Activated CD4-positive, alpha-beta T cell treated with anti-CD3 and anti-CD28 coated beads for 48 hours (primary cell): ENCODE data around the gene RAD51B.

Source experiments
- DNase-seq: peaks from one replicate; pipeline ENCODE4 v3.0.0-alpha.2; 2020

Gene RAD51B

DNA sequence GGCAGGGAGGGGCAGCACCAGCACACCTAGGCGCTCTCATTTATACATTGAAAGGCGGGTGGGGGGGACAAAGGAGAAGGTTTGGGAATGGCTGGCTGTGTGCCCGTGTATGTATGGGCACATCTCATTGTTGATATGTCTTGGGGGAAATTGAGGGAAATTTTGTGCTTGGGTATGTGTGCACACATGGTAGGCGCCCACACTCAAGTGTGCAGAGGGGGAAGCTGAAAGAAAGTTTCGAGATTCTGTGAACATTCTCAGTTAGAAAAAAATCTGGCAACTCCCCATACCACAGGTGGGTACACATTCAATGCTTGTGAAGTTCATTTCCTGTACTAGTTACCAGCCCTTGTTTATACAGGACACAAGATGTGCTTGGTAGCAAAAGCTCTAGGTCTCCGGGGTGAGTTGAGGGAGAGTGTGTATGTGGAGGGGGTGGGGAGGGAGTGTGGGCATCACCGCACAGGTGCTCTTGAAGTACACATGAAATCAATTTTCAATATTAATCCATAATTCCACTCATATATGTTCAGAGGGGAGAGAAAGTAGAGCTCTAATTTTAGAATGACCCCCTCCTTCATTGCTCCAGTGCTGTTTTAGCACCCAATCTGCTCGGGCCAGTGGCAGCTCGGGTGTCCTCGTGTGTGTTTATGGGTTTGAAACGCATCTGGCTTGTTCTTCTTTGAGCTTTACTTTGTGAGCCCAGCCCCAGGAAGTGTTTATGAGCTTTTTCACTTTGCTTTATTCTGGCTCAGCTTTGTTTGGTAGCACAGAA, 687.3 kb downstream of the RAD51B start:
- DNase-seq: no peak

DNA sequence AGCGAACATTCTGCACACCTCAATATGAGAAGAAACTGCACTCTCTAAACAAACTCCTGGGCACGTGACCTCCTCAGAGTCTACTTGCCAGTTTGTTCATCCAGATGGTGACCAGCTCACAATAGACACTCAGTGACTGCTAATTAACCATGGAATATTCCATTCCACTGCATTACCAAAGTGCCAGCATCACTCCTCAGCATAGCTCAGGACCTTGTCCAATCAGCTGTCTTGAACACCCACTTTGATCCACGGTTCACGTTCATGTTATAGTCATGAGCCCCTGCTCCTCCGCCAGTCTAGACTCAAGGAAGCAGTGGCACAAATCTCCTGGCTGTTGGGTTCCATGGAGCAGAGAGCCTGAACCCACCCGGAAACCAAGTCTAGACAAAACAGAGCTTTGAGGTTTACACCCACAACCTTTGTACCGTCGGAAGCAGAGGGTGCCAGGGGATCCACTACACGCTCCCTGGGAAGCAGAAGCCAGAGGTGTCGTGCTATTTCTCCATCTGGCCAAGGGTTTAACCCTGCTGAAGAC, 688.0 kb downstream of the RAD51B start:
- no peak for DNase-seq

DNA sequence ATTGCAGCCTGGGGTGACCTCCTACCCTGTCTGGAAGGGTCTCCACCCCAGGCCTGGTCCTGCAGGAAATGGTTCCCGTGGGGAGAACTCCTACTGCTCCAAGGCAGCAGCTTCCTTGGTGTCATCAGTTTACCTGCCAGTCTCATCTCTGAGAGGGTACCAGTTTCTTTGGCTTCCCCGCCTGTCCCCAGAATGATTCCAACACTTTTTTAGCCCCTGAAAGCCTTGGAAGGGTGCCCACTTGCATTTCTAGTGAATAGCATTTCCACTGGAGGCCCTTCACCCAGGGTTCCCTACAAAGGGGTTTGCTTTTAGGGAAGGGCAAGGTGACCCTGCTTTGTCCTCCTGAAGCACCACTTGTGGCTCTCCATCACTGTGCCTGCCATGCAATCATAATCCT, 689.0 kb downstream of the RAD51B start:
- no peak for DNase-seq

DNA sequence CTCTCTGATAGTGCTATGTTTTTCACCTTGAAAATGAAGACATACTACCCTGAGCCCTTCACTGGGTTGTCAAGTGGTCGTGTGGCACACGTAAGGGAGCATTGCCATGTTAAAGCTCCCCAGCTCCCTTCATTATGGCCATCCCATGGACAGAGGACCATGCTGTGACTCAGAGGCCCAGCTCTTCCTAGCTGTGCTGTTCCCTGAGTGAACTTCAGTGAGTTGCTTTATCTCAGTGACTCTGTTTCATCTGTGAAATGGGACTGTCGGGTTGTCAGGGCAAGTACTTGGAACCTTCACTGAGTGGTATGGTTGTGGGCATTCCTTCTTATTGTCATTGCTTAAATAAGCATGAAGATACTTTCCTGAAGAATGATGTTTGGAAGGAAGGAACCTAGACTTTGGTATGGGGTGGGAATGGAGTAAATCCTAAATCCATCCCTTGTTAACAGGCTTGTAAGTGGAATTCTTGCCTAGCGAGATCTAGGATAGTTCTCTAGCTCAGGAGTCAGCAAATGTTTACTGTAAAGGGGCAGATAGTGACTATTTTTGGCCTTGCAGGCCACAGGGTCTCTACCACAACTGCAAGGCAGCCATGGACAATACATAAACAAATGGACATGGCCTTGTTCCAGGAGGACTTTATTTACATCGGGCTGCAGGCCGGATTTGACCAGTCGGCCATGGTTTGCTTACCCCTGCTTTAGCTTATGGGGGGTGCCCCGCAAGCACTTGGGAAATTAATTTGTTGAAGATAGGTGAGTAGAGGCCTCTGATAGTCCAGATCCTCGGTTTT, 689.8 kb downstream of the RAD51B start:
- no peak for DNase-seq

DNA sequence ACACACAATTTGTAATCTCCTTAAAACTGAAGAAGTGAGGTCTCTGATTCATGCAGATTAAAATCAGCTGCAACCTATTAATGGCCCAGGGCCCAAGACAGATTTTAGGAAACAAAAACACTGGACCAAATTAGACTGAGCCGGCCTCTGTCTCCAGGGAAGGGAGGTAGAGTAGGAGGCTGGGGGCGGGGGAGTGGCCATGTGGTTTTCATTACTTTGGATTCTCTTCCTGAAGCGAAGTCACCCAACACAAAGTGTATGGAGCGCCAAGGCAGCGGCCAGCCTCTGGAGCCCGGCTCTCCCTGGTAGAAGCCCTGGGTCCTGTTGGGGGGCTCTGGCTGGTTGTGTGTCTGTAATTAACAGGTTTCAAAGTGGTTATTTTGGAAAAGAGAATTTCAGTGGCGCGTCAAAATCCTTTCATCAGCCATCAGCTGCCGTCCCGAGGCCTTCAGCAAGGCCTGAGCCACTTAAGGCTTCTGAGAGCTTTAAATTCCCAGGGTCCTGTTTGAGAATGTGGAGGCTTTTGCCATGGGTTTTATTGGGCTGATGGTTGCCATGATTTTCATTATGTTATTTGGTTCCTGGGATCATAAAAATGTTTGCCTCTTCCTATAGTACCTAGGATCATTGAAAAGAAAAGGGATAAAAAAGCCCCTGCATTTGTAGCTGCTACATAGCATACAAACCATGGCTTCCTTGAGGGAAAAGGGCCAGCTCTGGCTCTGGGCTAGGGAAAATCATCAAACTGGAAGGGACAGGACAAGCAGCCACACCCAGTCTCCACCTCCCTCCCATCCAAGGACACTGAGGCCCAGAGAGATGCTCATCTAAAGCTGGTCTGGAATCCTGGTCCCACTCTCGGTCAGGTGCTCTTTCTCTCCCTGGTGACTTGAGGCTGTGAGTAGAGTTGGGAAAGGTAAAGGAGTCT, 690.9 kb downstream of the RAD51B start:
- DNase-seq: no peak

DNA sequence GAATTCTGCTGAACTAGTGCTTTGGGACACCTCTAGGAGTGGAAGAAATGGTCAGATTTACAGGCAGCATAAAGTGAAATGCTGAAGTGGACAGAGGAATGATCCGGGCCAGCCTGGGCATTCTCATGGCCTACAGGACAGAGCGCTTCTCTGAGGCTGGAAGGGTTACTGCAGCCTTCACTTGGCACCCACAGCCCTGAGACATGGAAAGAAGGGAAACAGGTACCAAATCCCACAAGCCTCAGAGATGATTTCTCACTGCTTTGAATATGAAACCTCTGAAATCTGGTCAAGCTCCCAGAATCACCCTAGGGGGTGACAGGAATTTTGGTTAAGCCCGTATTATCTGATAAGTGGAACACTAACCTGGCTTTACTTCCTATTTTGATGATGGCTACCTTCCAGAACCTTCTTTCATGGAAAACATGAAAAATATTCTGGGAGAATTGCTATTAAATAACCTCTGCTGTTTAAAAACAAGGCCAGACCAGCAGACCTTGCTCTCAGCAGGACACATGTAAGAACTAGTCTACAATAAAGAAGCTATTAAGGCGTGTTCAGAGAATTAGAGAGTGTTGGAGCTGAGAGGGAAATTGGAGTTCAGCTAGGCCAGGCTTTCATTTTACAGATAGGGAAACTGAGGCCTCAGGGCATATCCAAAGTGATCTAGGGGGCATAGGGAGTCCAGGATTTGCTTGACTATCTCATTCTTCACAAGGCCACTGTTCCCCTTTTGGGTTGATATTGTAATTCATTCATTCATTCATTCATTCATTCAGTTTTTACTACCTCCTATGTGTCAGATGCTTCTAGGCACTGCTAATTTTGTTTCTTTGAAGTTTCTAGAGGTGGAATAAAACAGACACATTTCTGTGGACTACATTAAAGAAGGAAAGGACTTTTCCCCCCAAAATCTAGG, 691.8 kb downstream of the RAD51B start:
- no peak for DNase-seq

DNA sequence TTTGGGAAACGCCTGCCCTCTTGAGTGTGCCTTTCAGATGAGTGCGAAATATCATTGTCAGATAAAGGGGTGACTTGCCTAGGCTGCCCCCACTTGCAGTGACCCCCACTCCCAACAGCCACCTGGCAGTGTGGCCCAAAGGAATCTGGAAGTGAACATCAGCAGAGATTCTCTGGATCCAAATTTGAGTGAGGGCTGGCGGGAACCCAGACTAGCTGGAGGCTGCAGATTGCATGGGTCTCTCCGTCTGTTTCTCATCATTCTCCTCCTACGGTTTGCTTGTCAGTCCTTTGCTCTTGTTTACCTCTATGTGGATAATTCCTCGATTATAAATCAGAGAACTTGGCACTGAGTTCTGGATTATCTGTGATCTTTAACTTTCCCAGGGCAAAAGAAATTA, 692.5 kb downstream of the RAD51B start:
- DNase-seq: no peak

DNA sequence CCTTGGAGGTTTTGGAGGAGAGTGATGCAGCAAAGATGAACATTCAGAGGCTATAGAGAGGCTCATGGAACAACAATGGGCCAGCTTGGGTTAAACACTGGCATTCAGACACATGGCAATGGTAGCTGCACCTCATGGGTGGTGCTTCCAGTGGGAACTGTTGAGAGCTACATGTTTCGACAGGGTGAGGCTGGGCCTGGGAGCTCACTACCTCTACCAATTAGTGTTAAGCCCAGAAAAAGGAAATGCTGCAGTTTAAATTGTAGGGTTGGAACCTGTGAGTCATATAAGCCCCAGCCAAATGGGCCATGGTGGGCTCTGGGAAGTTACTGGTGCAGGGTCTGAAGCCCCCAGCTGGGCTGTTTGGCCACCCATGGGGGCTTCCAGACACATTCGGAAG, 693.6 kb downstream of the RAD51B start:
- no peak for DNase-seq

DNA sequence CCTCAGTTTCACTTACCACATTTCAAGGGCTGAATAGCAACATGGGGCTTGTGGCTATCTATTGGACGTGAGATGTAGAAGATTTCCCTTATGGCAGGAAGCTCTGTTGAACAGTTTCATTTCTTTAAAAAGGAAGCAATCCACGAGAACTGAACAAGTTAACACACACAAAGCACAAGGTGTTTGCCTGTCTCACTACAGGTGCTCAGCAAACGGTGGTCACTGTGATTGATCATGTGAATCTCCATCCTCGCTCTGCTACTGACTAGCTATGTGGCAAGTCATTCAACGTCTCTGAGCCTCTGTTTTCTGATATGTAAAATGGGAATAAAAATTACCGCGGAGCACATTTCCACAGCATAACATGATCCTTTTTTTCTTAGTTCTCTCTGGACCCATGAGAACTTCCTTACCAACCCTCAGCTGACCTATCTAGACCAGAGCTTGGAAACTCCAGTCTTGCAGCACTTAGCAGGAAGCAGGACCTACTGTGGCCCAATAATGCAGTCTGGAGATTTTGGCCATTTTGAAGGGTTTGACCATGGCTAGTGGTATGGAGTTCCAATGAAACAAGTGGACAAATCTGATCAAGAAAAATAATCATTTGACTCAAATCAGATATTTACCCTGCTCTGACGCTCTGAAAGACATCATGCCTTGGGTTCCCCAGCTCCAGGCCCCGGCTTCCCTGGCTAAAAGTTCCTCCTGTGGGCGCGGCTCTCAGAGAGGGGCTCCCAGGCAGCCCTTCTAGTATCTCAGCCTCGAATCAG, 694.4 kb downstream of the RAD51B start:
- DNase-seq: no peak

DNA sequence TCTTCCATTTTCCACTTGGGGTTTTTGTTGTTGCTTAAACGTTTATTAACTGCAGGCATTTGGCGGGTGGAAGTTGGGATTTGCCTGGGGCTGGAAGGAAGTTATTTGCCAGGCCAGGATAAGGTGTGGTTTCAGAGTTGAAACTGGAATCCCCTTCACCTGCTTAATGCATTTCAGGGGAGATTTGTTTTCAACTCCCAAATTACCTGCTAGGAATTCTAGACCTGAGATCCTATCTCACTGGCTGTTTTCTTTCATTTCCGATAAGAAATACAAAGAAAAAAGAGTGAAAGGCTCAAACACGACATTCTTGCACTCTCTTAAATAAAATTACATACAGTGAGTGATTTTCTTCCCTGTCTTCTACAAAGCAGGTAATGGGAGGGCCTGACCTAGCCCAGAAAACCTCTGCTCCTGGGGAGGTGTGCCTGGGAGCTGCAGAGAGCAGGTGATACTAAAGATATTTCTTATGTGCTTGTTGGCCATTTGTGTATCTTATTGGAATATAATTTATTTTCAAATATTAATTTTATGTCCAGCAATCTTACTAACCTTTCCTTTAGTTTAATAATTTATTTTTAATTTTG, 695.1 kb downstream of the RAD51B start:
- no peak for DNase-seq

DNA sequence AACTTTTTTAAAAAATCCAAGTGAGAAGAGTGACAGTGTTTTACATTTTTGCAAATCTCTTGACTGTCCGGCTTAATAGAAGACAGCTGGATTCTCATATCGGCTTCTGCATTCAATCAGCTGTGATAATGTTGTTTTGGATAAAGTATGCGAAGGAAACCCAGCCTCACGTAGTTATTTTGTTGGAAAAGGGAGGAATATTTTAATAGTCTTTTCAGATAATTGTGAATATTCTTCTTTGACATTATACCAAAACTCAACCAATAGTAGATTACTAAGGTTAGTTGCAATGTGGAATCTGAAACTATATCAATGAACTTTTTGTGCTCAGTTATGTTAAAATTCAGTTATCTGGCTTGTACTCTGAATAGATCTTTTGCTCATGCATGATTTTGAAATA, 696.8 kb downstream of the RAD51B start:
- DNase-seq: no peak

DNA sequence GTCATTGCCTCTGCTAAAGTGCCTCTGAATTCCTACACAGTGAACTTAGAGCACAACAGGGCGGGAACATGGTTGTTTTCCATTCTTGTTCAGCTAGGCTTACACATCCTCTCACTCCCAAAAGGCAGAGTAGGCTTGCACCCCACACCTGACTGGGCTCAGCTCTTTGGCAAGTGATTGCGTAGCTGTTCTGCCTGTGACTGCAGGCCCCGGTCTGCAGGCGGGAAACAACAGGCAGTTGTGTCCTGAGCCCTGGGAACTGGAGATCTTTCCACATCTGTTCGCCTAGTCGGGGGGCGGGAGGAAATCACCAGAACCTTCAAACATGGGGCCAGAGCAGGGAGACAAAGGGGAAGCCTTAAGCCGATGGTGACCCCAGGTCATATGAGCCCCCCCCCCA, 698.6 kb downstream of the RAD51B start:
- no peak for DNase-seq

DNA sequence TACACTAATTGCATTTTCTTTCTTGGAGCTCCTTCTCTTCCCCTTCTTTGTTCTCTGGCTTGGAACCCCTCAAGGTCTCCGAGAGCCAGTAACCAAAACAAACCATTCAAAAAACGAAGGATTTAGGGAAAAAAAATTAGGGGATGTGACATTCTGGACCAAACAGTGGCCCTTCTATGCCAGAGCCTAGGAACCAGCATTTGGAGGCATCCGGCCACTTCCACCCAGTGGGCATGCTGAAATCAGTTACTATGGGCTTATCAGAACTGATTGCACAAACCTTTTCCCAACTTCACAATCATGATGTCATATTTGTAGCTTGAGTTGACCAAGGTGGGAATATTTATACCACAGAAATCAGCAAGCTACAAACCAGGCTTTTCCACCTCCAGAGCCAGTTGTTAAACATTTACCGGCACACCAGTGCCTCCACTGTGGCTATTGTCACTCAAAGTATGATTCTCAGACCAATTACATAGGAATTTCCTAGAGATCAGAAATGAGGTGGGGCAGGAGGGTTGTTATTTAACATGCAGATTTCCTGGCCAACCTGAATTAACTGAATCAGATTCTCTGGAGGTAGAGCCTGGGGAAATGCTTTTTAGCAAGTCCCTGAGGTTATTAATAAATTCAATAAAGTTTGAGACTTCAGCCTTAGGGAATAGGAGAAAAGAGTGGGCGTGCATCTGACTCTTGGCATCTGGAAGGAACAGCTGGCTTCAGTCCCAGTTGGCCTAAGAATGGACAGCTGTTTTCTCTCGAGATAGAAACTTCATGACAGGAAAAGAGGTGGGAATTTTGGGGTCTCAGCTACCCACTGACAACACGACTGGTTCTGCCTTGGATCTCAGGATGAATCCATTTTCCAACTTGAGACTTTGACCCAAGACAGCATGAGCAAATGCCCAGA, 699.4 kb downstream of the RAD51B start:
- DNase-seq: no peak

DNA sequence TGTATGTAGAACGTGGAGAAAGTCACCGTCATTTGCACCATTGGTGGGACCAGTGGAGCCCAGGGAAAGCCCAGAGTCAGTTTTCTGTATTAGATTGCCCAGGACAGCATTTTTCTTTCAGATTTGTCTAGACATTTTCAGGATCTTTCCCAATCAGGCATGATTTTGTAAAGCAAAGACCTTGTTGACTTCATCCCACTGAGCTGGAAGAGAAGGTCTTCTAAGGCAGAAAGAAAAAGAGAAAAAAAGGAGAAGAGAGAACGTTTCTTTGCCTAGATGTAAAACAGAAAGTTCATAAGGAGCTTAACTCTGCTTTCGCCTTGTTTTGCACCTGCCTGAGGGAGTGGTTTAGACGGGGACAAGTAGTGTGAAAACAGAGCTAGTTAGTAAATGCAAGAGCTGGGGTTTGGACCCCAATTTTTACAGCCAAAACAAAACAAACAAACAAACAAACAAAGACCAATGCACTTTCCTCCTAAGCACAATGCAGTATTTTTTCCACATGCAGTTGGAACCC, 700.1 kb downstream of the RAD51B start:
- DNase-seq: no peak

DNA sequence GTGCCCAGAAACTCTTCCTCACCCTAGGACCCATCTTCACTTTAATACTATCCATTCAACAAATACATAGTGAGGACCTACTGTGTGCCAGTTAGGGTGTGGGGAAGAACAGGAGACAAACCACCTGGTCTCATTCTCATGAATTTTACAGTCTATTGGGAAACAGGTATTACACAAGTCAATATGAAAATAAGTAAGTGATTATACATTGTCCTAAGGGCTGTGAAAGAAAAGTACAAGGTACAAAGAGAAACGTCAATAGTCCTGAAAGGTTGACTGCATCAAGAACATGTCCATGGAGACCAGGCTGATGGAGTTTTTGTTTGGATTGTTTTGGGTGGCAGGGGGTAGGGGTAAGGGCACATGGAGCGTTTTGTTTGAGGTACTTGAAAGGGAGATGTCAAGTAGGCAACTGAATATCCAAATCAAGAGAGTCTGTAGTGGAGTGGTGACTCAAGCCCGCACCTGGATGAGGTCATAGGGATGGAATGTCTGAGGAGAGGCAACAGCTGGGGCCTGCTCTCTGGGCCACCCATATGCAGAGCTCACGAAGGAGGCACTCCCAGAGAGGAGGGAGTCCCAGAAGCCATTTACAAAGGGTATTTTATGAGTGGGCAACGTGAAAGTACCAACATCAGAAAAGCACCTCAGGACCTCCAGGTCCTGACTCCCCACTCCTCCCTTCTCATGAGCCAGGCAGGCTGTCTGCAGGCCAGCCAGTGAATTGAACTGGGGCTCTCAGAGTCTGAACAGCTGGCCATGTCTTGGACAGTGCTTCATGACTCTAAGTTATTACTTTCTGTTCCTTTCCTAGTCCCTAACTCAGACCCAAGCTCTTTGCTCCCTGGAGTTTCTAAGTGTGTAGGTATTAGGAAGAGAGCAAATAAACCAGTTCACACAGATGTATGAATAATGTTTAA, 701.3 kb downstream of the RAD51B start:
- DNase-seq: no peak

DNA sequence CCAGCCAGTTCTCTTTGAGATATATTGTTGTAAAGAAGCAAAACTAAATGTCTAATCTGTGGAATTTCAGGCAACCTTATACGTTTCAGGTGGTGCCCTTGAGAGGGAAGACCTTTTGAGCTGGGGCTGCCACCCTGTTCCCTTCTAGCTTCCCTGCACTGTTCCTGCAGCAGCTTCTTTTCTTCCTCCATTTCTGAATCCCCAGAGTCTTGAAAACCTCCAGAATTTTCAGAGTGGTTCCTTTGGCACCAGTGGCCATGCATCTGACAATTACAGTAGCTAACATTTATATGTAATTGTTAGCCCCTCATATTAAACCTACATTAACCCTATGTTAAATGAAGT, 702.0 kb downstream of the RAD51B start:
- DNase-seq: no peak

DNA sequence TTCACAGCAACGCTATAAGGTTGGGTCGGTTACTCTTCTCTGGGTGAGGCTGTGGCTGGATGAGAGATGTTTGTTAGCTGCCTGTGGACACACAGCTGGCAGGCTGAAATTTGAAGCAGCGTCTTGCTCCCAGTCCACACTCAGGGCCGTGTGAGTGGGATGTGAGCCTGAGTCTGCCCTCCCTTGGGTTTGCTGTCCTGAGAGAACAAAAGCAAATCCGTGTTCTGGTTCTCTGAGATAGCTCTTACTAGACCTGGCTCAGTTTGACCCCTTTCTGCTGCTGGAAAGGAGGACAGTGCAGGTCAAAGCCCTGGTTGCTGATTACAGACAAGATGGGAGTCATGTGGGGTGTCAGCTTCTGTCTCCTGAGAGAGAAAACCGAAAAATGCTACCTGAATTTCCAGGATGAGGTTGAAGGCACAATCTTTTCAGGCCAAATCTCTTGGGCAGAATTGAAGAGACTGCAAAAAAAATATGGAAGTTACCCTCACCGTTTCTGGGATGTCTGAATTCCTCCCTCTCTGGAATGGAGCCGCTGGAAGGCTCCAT, 702.5 kb downstream of the RAD51B start:
- no peak for DNase-seq
